Stimulated activated naive CD8-positive, alpha-beta T cell treated with anti-CD3 and anti-CD28 coated beads, Interleukin-15, Interleukin-2, amounts not matched to agents 100 ng/mL and 50 ng/mL, for 24 hours (primary cell): Measurements from ENCODE around the gene SPATA12.
A peak's percentile ranks its signal among the peaks of the same experiment; 100 is the strongest.

ENCODE experiments used
- H3K27ac Mint-ChIP-seq: one replicate; pipeline ENCODE4 v1.8.0; 2021; ENCODE audit warnings: mild to moderate bottlenecking, mixed read lengths
- H3K27me3 Mint-ChIP-seq: one replicate; pipeline ENCODE4 v1.8.0; 2021; ENCODE audit warnings: mixed read lengths
- H3K36me3 Mint-ChIP-seq: one replicate; pipeline ENCODE4 v1.8.0; 2021; ENCODE audit warnings: low read depth, mixed read lengths
- H3K4me1 Mint-ChIP-seq: one replicate; pipeline ENCODE4 v1.8.0; 2021; ENCODE audit warnings: low read depth, mixed read lengths
- H3K4me3 Mint-ChIP-seq: one replicate; pipeline ENCODE4 v1.8.0; 2021; ENCODE audit warnings: mild to moderate bottlenecking, mixed read lengths
- H3K9me3 Mint-ChIP-seq: one replicate; pipeline ENCODE4 v1.8.0; 2021; ENCODE audit warnings: mixed read lengths

The SPATA12 gene

GRCh38 chr3:57065588-57065987, 5.1 kb downstream of the SPATA12 start:
- Mint-ChIP-seq H3K9me3 (no peaks in the 10 kb centered on the region), H3K36me3 (no peaks in the 10 kb centered on the region), H3K27ac (no peak overlapping the region), H3K4me3 (no peak overlapping the region), H3K4me1 (peaks cover 7% of the 10 kb centered on the region), H3K27me3 (peaks cover 12% of the 10 kb centered on the region)

- no peak overlapping the region for H3K27ac Mint-ChIP-seq
Observed at GRCh38 chr3:57066471-57066870, 6.0 kb downstream of the SPATA12 start.

GRCh38 chr3:57068437-57069089, 8.1 kb downstream of the SPATA12 start:
- H3K9me3 Mint-ChIP-seq, result peaks cover 3% of the 10 kb centered on the region
- no peaks in the 10 kb centered on the region for H3K36me3 Mint-ChIP-seq
- no peak overlapping the region for H3K4me3 Mint-ChIP-seq
- H3K27me3 Mint-ChIP-seq, result peaks cover 18% of the 10 kb centered on the region
- H3K4me1 Mint-ChIP-seq, result peaks cover 7% of the 10 kb centered on the region
- peak overlapping the region; percentile 36 for H3K27ac Mint-ChIP-seq

More at GRCh38 chr3:57066471-57066870, 6.0 kb downstream of the SPATA12 start:
- H3K4me1 Mint-ChIP-seq, result peaks cover 7% of the 10 kb centered on the region
- no peaks in the 10 kb centered on the region for H3K36me3 Mint-ChIP-seq
- peaks cover 12% of the 10 kb centered on the region for H3K27me3 Mint-ChIP-seq
- no peak overlapping the region for H3K4me3 Mint-ChIP-seq
- peaks cover 3% of the 10 kb centered on the region for H3K9me3 Mint-ChIP-seq

- no peak overlapping the region for H3K27ac Mint-ChIP-seq
- H3K4me1 Mint-ChIP-seq, result peaks cover 7% of the 10 kb centered on the region
Observed at GRCh38 chr3:57069503-57069902, 9.0 kb downstream of the SPATA12 start.

GRCh38 chr3:57073628-57074027, 13.2 kb downstream of the SPATA12 start:
- peaks cover 3% of the 10 kb centered on the region for H3K9me3 Mint-ChIP-seq
- no peaks in the 10 kb centered on the region for H3K36me3 Mint-ChIP-seq
- H3K4me1 Mint-ChIP-seq, result peaks cover 13% of the 10 kb centered on the region
- no peak overlapping the region for H3K4me3 Mint-ChIP-seq
- H3K27ac Mint-ChIP-seq, result no peak overlapping the region
- H3K27me3 Mint-ChIP-seq, result peaks cover 56% of the 10 kb centered on the region

More at GRCh38 chr3:57069503-57069902, 9.0 kb downstream of the SPATA12 start:
- Mint-ChIP-seq H3K4me3 (no peak overlapping the region), H3K27me3 (peaks cover 27% of the 10 kb centered on the region), H3K36me3 (no peaks in the 10 kb centered on the region), H3K9me3 (peaks cover 3% of the 10 kb centered on the region)

GRCh38 chr3:57074135-57074534, 13.7 kb downstream of the SPATA12 start:
- Mint-ChIP-seq H3K27me3 (peaks cover 55% of the 10 kb centered on the region), H3K9me3 (peaks cover 3% of the 10 kb centered on the region), H3K4me1 (peaks cover 11% of the 10 kb centered on the region), H3K36me3 (no peaks in the 10 kb centered on the region), H3K27ac (no peak overlapping the region), H3K4me3 (no peak overlapping the region)

- Mint-ChIP-seq H3K9me3 (no peaks in the 10 kb centered on the region), H3K4me1 (peaks cover 11% of the 10 kb centered on the region), H3K27me3 (peaks cover 68% of the 10 kb centered on the region), H3K27ac (no peak overlapping the region), H3K36me3 (no peaks in the 10 kb centered on the region), H3K4me3 (no peak overlapping the region)
Observed at GRCh38 chr3:57076422-57076951, 16.0 kb downstream of the SPATA12 start.

- no peaks in the 10 kb centered on the region for H3K36me3 Mint-ChIP-seq
- peaks cover 11% of the 10 kb centered on the region for H3K4me1 Mint-ChIP-seq
- H3K9me3 Mint-ChIP-seq, result no peaks in the 10 kb centered on the region
- H3K4me3 Mint-ChIP-seq, result peak overlapping the region; percentile 62
- H3K27me3 Mint-ChIP-seq, result peaks cover 63% of the 10 kb centered on the region
- H3K27ac Mint-ChIP-seq, result no peak overlapping the region
Observed at GRCh38 chr3:57077630-57078343, 17.3 kb downstream of the SPATA12 start.

GRCh38 chr3:57078344-57078634, 17.8 kb downstream of the SPATA12 start:
- H3K36me3 Mint-ChIP-seq, result no peaks in the 10 kb centered on the region
- peak overlapping the region; percentile 62 for H3K4me3 Mint-ChIP-seq
- no peaks in the 10 kb centered on the region for H3K9me3 Mint-ChIP-seq
- H3K27me3 Mint-ChIP-seq, result peaks cover 63% of the 10 kb centered on the region
- peaks cover 11% of the 10 kb centered on the region for H3K4me1 Mint-ChIP-seq
- no peak overlapping the region for H3K27ac Mint-ChIP-seq

- Mint-ChIP-seq H3K4me3 (peak overlapping the region; percentile 62), H3K4me1 (peaks cover 11% of the 10 kb centered on the region), H3K27me3 (peaks cover 60% of the 10 kb centered on the region), H3K9me3 (no peaks in the 10 kb centered on the region), H3K27ac (no peak overlapping the region), H3K36me3 (no peaks in the 10 kb centered on the region)
Observed at GRCh38 chr3:57078635-57079473, 18.4 kb downstream of the SPATA12 start.

- Mint-ChIP-seq H3K27ac (no peak overlapping the region), H3K27me3 (peaks cover 54% of the 10 kb centered on the region), H3K4me3 (peak overlapping the region; percentile 33)
Observed at GRCh38 chr3:57079474-57079831, 19.0 kb downstream of the SPATA12 start.

GRCh38 chr3:57080171-57080570, 19.7 kb downstream of the SPATA12 start:
- no peaks in the 10 kb centered on the region for H3K36me3 Mint-ChIP-seq
- no peak overlapping the region for H3K27ac Mint-ChIP-seq
- peak overlapping the region; percentile 33 for H3K4me3 Mint-ChIP-seq
- H3K27me3 Mint-ChIP-seq, result peaks cover 46% of the 10 kb centered on the region
- no peaks in the 10 kb centered on the region for H3K9me3 Mint-ChIP-seq
- H3K4me1 Mint-ChIP-seq, result peaks cover 11% of the 10 kb centered on the region

More at GRCh38 chr3:57079474-57079831, 19.0 kb downstream of the SPATA12 start:
- Mint-ChIP-seq H3K36me3 (no peaks in the 10 kb centered on the region), H3K9me3 (no peaks in the 10 kb centered on the region), H3K4me1 (peaks cover 11% of the 10 kb centered on the region)

- Mint-ChIP-seq H3K4me3 (no peak overlapping the region), H3K27ac (no peak overlapping the region), H3K9me3 (no peaks in the 10 kb centered on the region), H3K27me3 (peaks cover 40% of the 10 kb centered on the region), H3K4me1 (peaks cover 11% of the 10 kb centered on the region), H3K36me3 (no peaks in the 10 kb centered on the region)
Observed at GRCh38 chr3:57081173-57081572, 20.7 kb downstream of the SPATA12 start.

GRCh38 chr3:57082481-57082880, 22.0 kb downstream of the SPATA12 start:
- H3K4me1 Mint-ChIP-seq, result peaks cover 9% of the 10 kb centered on the region
- H3K4me3 Mint-ChIP-seq, result no peak overlapping the region
- H3K27me3 Mint-ChIP-seq, result peaks cover 27% of the 10 kb centered on the region
- H3K27ac Mint-ChIP-seq, result no peak overlapping the region
- H3K9me3 Mint-ChIP-seq, result no peaks in the 10 kb centered on the region
- no peaks in the 10 kb centered on the region for H3K36me3 Mint-ChIP-seq
